ENCODE data around the gene GPSM3. TPM values are rescaled to one million over a fixed set of nuclear protein-coding genes. Genes with fewer than 3 reads are reported as not detected.

The GPSM3 gene
- total RNA-seq, 1 experiment from 2014 or later = 10.0 TPM

GRCh38 chr6:32191696-32192607 is 491 bp downstream of the GPSM3 start (continued):
- no peak for TF ChIP-seq TCF7 (CRISPR knock-in tag; IDR thresholded peaks at IDR 0.05; ENCODE audit: low read depth)

GRCh38 chr6:32190911-32191677 is 1.3 kb downstream of the GPSM3 start:
- peak overlapping the region; percentile 29 for H3K4me3 Mint-ChIP-seq
- ChIA-PET POLR2A (interaction anchor here (0.5 to 1.2 kb wide), 2 partner anchors 63 to 568 kb away, joined by 3 read pairs; partner anchors contain the start of gene ATF6B), CTCF (interaction anchor here (1.2 to 1.9 kb wide), 3 partner anchors 9 to 72 kb away, joined by 3 to 11 read pairs (median 7); partner anchors contain the start of gene PRRT1)
- ATAC-seq = no peak
- H3K9me3 Mint-ChIP-seq = no peaks in the 10 kb centered on the region
- peaks cover 61% of the 10 kb centered on the region for H3K4me1 Mint-ChIP-seq
- no peak for DNase-seq (ENCODE audit: low spot score)
- H3K27me3 Mint-ChIP-seq (ENCODE audit: low read depth) = no peaks in the 10 kb centered on the region
- TF ChIP-seq ERG (CRISPR knock-in tag; IDR thresholded peaks at IDR 0.05) (no peak), IRF2 (CRISPR knock-in tag; IDR thresholded peaks at IDR 0.05; ENCODE audit: borderline replicate concordance, low read depth) (no peak), ZBTB21 (CRISPR knock-in tag; IDR thresholded peaks at IDR 0.05; ENCODE audit: borderline replicate concordance) (no peak), ZNF121 (CRISPR knock-in tag; IDR thresholded peaks at IDR 0.05) (no peak), USF2 (CRISPR knock-in tag; IDR thresholded peaks at IDR 0.05) (no peak), FOXP1 (CRISPR knock-in tag; IDR thresholded peaks at IDR 0.05; ENCODE audit: borderline replicate concordance) (no peak), ATF3 (CRISPR knock-in tag; conservative IDR thresholded peaks at IDR 0.05) (no peak), E2F5 (CRISPR knock-in tag; IDR thresholded peaks at IDR 0.05) (no peak), ZNF396 (CRISPR knock-in tag; IDR thresholded peaks at IDR 0.05; ENCODE audit: borderline replicate concordance) (no peak), SMAD3 (CRISPR knock-in tag; IDR thresholded peaks at IDR 0.05; ENCODE audit: borderline replicate concordance) (no peak), CDX4 (CRISPR knock-in tag; IDR thresholded peaks at IDR 0.05; ENCODE audit: borderline replicate concordance) (no peak), ZNF138 (CRISPR knock-in tag; conservative IDR thresholded peaks at IDR 0.05) (no peak), SOX15 (CRISPR knock-in tag; IDR thresholded peaks at IDR 0.05) (no peak), ZNF281 (CRISPR knock-in tag; IDR thresholded peaks at IDR 0.05) (no peak), ATF1 (CRISPR knock-in tag; IDR thresholded peaks at IDR 0.05) (no peak)
- peaks cover 22% of the 10 kb centered on the region for H3K36me3 Mint-ChIP-seq
- peak overlapping the region; percentile 70 for H3K27ac Mint-ChIP-seq
